GM10266 (cell line): ENCODE data around the gene NES.

Source experiments
- DNase-seq: peaks from one replicate; pipeline ENCODE4 v3.0.0; 2012; ENCODE audit errors: extremely low spot score
- CTCF ChIP-seq: IDR thresholded peaks from 2 replicates; pipeline ENCODE4 v1.5.1; 2012; ENCODE audit warnings: mild to moderate bottlenecking, low read depth; ENCODE audit not compliant: control insufficient read depth, insufficient read depth; ENCODE audit errors: missing control alignments

The NES gene

GRCh38 chr1:156655904-156656516, 21.2 kb downstream of the NES start:
- DNase-seq = no peak
- no peak for TF ChIP-seq CTCF

- TF ChIP-seq CTCF = no peak
- no peak for DNase-seq
Observed at GRCh38 chr1:156655151-156655903, 21.9 kb downstream of the NES start.

- no peak for TF ChIP-seq CTCF
- no peak for DNase-seq
Observed at GRCh38 chr1:156654700-156655099, 22.5 kb downstream of the NES start.

DNA sequence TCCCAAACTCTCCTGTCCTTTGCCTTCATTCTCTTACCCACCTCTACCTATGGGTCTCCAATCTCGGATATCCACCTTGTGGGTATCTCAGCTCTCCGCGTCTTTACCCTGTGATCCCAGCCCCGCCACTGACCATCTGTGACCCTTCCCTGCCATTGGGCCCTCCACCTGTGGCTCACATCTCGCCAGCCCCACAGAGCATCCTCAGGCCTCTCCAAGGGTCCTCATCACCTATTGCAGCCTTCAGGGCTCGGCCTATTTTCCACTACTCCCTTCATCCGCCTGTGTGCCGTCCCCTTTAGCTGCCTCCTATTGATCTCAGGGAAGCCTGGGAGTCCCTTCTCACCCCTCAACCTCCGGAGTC, 24.2 kb downstream of the NES start:
- DNase-seq = no peak
- TF ChIP-seq CTCF = no peak

DNA sequence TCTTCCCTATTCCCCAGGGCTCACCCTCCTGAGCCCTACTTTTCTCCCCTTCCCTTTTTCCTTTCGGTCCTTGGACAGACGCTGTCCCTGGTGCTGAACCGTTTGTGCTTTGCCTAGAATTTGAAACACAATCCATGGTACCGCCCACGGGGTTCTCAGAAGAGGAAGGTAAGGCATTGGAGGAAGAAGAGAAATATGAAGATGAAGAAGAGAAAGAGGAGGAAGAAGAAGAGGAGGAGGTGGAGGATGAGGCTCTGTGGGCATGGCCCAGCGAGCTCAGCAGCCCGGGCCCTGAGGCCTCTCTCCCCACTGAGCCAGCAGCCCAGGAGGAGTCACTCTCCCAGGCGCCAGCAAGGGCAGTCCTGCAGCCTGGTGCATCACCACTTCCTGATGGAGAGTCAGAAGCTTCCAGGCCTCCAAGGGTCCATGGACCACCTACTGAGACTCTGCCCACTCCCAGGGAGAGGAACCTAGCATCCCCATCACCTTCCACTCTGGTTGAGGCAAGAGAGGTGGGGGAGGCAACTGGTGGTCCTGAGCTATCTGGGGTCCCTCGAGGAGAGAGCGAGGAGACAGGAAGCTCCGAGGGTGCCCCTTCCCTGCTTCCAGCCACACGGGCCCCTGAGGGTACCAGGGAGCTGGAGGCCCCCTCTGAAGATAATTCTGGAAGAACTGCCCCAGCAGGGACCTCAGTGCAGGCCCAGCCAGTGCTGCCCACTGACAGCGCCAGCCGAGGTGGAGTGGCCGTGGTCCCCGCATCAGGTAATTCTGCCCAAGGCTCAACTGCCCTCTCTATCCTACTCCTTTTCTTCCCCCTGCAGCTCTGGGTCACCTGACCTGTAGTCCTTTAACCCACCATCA, 24.8 kb downstream of the NES start:
- no peak for DNase-seq
- no peak for TF ChIP-seq CTCF

DNA sequence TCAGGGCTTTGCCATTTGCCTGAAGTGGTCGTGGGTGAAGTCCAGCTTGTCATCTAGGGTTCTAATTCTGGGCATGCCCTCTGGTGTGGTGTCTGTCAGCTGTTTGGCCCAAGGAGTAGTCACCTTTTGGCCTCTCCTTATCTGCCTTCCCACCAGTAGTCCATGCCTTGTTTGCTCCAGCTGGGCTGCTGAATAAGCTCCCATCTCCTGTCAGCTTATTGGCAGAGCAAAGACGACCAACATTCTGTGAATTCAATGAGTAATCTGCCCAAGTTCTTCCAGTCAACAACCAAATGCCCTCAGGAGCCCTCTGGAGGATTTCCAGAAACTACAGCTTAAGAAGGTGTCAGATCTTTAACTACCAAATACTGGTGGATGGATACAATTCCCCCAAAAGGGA, 28.3 kb downstream of the NES start:
- DNase-seq = no peak
- TF ChIP-seq CTCF = no peak

DNA sequence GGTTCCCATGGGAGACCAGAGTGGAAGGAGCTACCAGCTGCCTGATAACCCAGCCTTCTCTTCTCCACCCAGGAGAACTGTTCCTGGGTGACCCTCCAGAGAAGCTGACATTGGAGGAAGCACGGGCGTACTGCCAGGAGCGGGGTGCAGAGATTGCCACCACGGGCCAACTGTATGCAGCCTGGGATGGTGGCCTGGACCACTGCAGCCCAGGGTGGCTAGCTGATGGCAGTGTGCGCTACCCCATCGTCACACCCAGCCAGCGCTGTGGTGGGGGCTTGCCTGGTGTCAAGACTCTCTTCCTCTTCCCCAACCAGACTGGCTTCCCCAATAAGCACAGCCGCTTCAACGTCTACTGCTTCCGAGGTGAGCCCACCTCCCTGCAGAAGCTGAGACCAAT, 28.7 kb downstream of the NES start:
- DNase-seq = no peak
- no peak for TF ChIP-seq CTCF
